Neural cell (in vitro differentiated cells): ENCODE measurements around the gene MGA. TPM values are rescaled to one million over a fixed set of nuclear protein-coding genes. Genes with fewer than 3 reads are reported as not detected.

Experiments used
- H2AFZ ChIP-seq: fragments of 200-600, 300-800 bp; sonication (generic), shearing (Covaris generic); 2 replicates; pipeline ENCODE4 v1.6.0; 2014; ENCODE audit warnings: low read depth, mild to moderate bottlenecking, antibody characterized with exemption, low read length, moderate library complexity
- H3F3A ChIP-seq: fragments of 200-600 bp; shearing (Covaris generic); 2 replicates; pipeline ENCODE4 v1.6.1; 2016; ENCODE audit warnings: mild to moderate bottlenecking, moderate library complexity, mixed read lengths, antibody characterized with exemption, low read length; ENCODE audit not compliant: insufficient read depth, poor library complexity, severe bottlenecking
- H3K27ac ChIP-seq: fragments of 200-600, 300-800 bp; sonication (generic), shearing (Covaris generic); 2 replicates; pipeline ENCODE4 v1.5.1; 2014; ENCODE audit warnings: mild to moderate bottlenecking, low read length, moderate library complexity
- H3K27me3 ChIP-seq: fragments of 300-800, 200-600 bp; sonication (generic), shearing (Covaris generic); 2 replicates; pipeline ENCODE4 v1.6.0; 2014; ENCODE audit warnings: mild to moderate bottlenecking, low read depth, low read length, moderate library complexity; ENCODE audit not compliant: insufficient read depth
- H3K36me3 ChIP-seq: fragments of 300-800, 200-600 bp; sonication (generic), shearing (Covaris generic); 2 replicates; pipeline ENCODE4 v1.5.1; 2014; ENCODE audit warnings: mild to moderate bottlenecking, antibody characterized with exemption, low read length, moderate library complexity; ENCODE audit not compliant: insufficient read depth
- H3K4me2 ChIP-seq: fragments of 300-800, 200-600 bp; sonication (generic), shearing (Covaris generic); 2 replicates; pipeline ENCODE4 v1.6.0; 2014; ENCODE audit warnings: mild to moderate bottlenecking, low read length
- H3K4me3 ChIP-seq: fragments of 300-800, 200-600 bp; sonication (generic), shearing (Covaris generic); 2 replicates; pipeline ENCODE4 v1.5.1; 2014; ENCODE audit warnings: mild to moderate bottlenecking, low read length, moderate library complexity
- H3K79me2 ChIP-seq: fragments of 200-600 bp; shearing (Covaris generic); replicated peaks from 2 replicates; pipeline ENCODE4 v1.6.0; 2014; ENCODE audit warnings: mild to moderate bottlenecking, low read length, moderate library complexity; ENCODE audit not compliant: insufficient read depth
- H3K9ac ChIP-seq: fragments of 300-800, 200-600 bp; sonication (generic), shearing (Covaris generic); 2 replicates; pipeline ENCODE4 v1.6.1; 2016; ENCODE audit warnings: mild to moderate bottlenecking, low read length, mixed read lengths
- H3K9me2 ChIP-seq: fragments of 200-600 bp; shearing (Covaris generic); 2 replicates; pipeline ENCODE4 v1.6.1; 2016; ENCODE audit warnings: mild to moderate bottlenecking, low read length, mixed read lengths; ENCODE audit not compliant: insufficient read depth
- H3K9me3 ChIP-seq: fragments of 200-600, 300-800 bp; sonication (generic), shearing (Covaris generic); 2 replicates; pipeline ENCODE4 v1.6.1; 2016; ENCODE audit warnings: mild to moderate bottlenecking, mixed run types, low read length, moderate library complexity, mixed read lengths
- H4K20me1 ChIP-seq: fragments of 200-600 bp; shearing (Covaris generic); 2 replicates; pipeline ENCODE4 v1.6.1; 2016; ENCODE audit warnings: mild to moderate bottlenecking, mixed run types; ENCODE audit not compliant: insufficient read depth
- CTCF ChIP-seq: fragments of 450-650 bp; IDR thresholded peaks from 2 replicates; pipeline ENCODE4 v1.5.1; 2014; ENCODE audit warnings: antibody characterized with exemption, mild to moderate bottlenecking, moderate library complexity; ENCODE audit not compliant: poor library complexity, severe bottlenecking
- EP300 ChIP-seq: fragments of 450-650 bp; conservative IDR thresholded peaks from 2 replicates; pipeline ENCODE4 v1.6.1; 2014; ENCODE audit warnings: antibody characterized with exemption, mild to moderate bottlenecking, moderate library complexity; ENCODE audit not compliant: poor library complexity, severe bottlenecking
- EZH2 ChIP-seq: fragments of 200-600, 300-800 bp; shearing (Covaris generic), sonication (generic); IDR thresholded peaks from 2 replicates; pipeline ENCODE4 v1.6.1; 2014; ENCODE audit warnings: antibody characterized with exemption, low read length, borderline replicate concordance, mild to moderate bottlenecking; ENCODE audit not compliant: insufficient read depth, poor library complexity, severe bottlenecking
- MXI1 ChIP-seq: fragments of 450-650 bp; conservative IDR thresholded peaks from 2 replicates; pipeline ENCODE4 v1.6.1; 2014; ENCODE audit warnings: antibody characterized with exemption, mild to moderate bottlenecking; ENCODE audit not compliant: poor library complexity, severe bottlenecking
- POLR2AphosphoS5 ChIP-seq: IDR thresholded peaks from 2 replicates; pipeline ENCODE4 v1.6.1; 2012
- RAD21 ChIP-seq: fragments of 450-650 bp; conservative IDR thresholded peaks from 2 replicates; pipeline ENCODE4 v1.6.1; 2014; ENCODE audit warnings: antibody characterized with exemption, mild to moderate bottlenecking, moderate library complexity
- REST ChIP-seq: IDR thresholded peaks from 2 replicates; pipeline ENCODE4 v1.6.1; 2012; ENCODE audit warnings: borderline replicate concordance
- SMC3 ChIP-seq: fragments of 450-650 bp; conservative IDR thresholded peaks from 2 replicates; pipeline ENCODE4 v1.6.1; 2014; ENCODE audit warnings: antibody characterized with exemption, mild to moderate bottlenecking, moderate library complexity; ENCODE audit not compliant: poor library complexity
- TAF1 ChIP-seq: IDR thresholded peaks from 2 replicates; pipeline ENCODE4 v1.6.1; 2012; ENCODE audit warnings: low read depth
- polyA plus RNA-seq: library from polyadenylated mRNA; depleted of rRNA; stranded (reverse); fragments of >200 nt; gene quantifications from 2 replicates; pipeline ENCODE4 v1.2.3, GENCODE V29; 2014

MGA gene
- polyA plus RNA-seq, 1 donor from 2014 or later: 13.2 TPM

GRCh38 chr15:41695750-41696436, 35.7 kb downstream of the MGA start:
- no peaks in the 10 kb centered on the region for H3F3A ChIP-seq
- TF ChIP-seq EP300: no peak
- TF ChIP-seq TAF1: no peak
- TF ChIP-seq POLR2AphosphoS5: no peak
- no peak for TF ChIP-seq RAD21
- no peak overlapping the region for H3K4me3 ChIP-seq
- H3K79me2 ChIP-seq: peaks cover 14% of the 10 kb centered on the region
- H3K9me3 ChIP-seq: no peaks in the 10 kb centered on the region
- H3K9me2 ChIP-seq: no peaks in the 10 kb centered on the region
- no peak overlapping the region for H2AFZ ChIP-seq
- H3K36me3 ChIP-seq: no peaks in the 10 kb centered on the region
- no peaks in the 10 kb centered on the region for H4K20me1 ChIP-seq
- H3K9ac ChIP-seq: no peak overlapping the region
- no peak overlapping the region for H3K4me2 ChIP-seq
- H3K27ac ChIP-seq: no peak overlapping the region
- H3K27me3 ChIP-seq: no peaks in the 10 kb centered on the region

- Histone ChIP-seq H3K9me3 (no peaks in the 10 kb centered on the region), H3K79me2 (peaks cover 1% of the 10 kb centered on the region)
Measured at GRCh38 chr15:41698779-41699178, 38.6 kb downstream of the MGA start.

More at GRCh38 chr15:41698779-41699178, 38.6 kb downstream of the MGA start:
- H3F3A ChIP-seq: no peaks in the 10 kb centered on the region
- no peak overlapping the region for H3K27ac ChIP-seq
- no peak for TF ChIP-seq CTCF
- no peak for TF ChIP-seq SMC3
- no peak for TF ChIP-seq EZH2
- TF ChIP-seq EP300: no peak
- no peak for TF ChIP-seq MXI1
- no peak for TF ChIP-seq TAF1
- TF ChIP-seq RAD21: no peak
- no peak for TF ChIP-seq POLR2AphosphoS5
- no peak for TF ChIP-seq REST
- H3K4me3 ChIP-seq: no peak overlapping the region
- no peak overlapping the region for H2AFZ ChIP-seq
- H4K20me1 ChIP-seq: no peaks in the 10 kb centered on the region
- no peaks in the 10 kb centered on the region for H3K9me2 ChIP-seq
- H3K4me2 ChIP-seq: no peak overlapping the region
- H3K27me3 ChIP-seq: no peaks in the 10 kb centered on the region
- no peaks in the 10 kb centered on the region for H3K36me3 ChIP-seq
- H3K9ac ChIP-seq: no peak overlapping the region
